ENCODE data around the gene FFAR4.

GRCh38 chr10:93613126-93613525 is 46.7 kb downstream of the FFAR4 start:
- TF ChIP-seq POLR2AphosphoS5 (IDR thresholded peaks at IDR 0.05; ENCODE audit: low read depth), result no peak
- TF ChIP-seq CTCF (IDR thresholded peaks at IDR 0.05; ENCODE audit: insufficient read depth, low read length), result no peak
- no peak for TF ChIP-seq SPI1 (IDR thresholded peaks at IDR 0.05; ENCODE audit: borderline replicate concordance, low read depth)
- no peak for TF ChIP-seq GABPA (IDR thresholded peaks at IDR 0.05; ENCODE audit: low read depth)
